Stimulated activated CD8-positive, alpha-beta memory T cell treated with anti-CD3 and anti-CD28 coated beads, Interleukin-4, amount 100 ng/mL, for 24 hours (primary cell): ENCODE measurements around the gene NPM3.
A peak's percentile ranks its signal among the peaks of the same experiment; 100 is the strongest.
"Not testable (repeated sequence)": the region's sequence is repeated elsewhere in the genome, so short reads cannot be mapped to it uniquely, and the experiment has no call there.

Source experiments
- DNase-seq: peaks from one replicate; pipeline ENCODE4 v3.0.0-alpha.2; 2020; ENCODE audit warnings: low read depth

Gene NPM3

DNA sequence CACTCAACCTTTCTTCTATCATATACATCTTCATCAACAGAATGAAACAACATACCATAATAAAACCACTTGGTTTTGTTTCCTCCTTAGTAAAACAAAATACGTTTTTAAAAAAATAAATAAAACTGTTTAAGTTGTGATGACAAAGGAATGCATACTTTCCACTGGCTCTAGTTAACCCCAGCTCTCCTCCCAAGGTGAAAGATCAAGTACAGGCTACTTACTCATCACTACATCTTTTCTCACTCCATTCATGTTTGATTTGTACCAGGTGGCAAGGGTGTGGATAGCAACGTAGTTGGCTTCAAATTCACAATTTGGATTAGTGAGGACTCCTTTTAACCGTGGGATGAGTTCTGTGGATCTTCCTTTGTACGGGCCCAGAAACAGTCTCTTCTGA lies 20.3 kb upstream of the NPM3 start:
- DNase-seq, result no peak

DNA sequence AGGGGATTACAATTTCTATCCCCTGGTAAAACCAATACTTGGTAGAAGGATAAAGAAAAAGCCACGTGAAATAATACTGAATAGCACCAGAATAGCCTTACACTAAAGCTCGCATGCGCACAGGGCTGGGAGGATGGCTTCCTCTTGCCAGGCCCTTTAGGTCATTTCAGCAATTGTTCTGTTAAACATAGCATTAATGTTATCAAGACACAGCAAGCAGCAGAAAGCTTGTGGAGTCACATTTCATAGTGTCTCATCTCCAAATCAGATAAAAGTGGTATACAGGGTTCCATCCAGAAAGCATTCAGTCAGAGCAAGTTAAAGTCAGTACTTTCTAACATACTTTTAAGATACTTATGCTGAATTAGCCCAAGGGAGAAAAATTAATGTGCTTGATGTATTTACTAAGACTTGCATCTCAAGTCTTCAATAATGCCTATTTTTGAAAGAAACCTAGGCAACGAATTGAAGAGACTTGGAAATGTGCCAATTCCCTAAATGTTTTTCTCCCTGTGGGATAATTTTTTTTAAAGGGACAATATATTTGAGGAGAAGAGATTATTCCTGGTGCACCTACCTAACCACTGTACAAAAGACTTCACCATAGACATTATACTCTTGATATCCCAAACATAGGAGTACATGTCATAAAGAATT lies 14.3 kb upstream of the NPM3 start:
- no peak for DNase-seq

- DNase-seq, result no peak
These were observed 10.3 kb upstream of the NPM3 start for GRCh38 chr10:101793526-101793925.

DNA sequence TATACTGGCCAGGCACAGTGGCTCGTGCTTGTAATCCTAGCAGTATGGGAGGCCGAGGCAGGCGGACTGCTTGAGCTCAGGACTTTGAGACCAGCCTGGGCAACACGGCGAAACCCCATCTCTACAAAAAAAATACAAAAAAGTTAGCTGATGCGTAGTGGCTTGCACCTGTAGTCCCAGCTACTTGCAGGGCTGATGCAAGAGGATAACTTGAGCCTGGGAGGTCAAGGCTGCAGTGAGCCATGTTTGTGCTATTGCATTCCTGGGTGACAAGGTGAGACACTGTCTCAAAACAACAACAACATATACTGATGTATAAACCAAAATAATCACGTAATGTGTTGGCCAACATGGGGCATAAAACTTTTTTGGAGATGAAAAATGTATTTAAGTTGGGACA lies 6.4 kb upstream of the NPM3 start:
- DNase-seq, result no peak

DNA sequence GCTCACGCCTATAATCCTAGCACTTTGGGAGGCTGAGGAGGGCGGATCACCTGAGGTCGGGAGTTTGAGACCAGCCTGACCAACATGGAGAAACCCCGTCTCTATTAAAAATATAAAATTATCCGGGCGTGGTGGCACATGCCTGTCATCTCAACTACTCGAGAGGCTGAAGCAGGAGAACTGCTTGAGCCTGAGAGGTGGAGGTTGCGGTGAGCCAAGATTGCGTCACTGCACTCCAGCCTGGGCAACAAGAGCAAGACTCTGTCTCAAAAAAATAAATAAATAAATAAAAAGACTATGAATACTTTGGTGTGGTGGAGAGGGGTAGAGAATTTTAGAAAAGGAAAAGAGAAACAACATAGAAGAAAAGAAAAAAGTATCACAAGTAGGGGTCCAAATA lies 6.0 kb upstream of the NPM3 start:
- not testable (repeated sequence) for DNase-seq

DNA sequence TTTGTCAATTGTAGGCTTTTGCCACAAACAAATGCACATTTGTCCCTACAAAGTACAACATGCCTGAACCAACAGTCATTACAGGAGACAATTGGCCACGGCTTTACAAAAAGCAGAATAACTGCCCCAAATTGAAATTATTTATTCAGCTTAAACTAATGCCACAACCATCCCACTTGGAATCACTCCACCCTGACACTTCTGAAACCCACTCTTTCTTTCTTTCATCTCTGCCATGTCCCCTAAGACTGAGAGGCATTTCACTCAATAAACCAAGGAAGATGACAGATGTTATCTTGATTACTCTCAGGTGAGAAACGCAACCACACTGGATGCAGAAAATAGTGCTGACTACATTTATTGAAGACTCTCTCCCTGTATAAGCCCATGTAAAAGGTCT lies 2.6 kb upstream of the NPM3 start:
- no peak for DNase-seq

- no peak for DNase-seq
These were observed 1.3 kb upstream of the NPM3 start for GRCh38 chr10:101784558-101784957.

- DNase-seq, result no peak
These were observed 481 bp upstream of the NPM3 start for GRCh38 chr10:101783736-101784118.

GRCh38 chr10:101781984-101782810 lies 1.0 kb downstream of the NPM3 start:
- DNase-seq, result no peak

DNA sequence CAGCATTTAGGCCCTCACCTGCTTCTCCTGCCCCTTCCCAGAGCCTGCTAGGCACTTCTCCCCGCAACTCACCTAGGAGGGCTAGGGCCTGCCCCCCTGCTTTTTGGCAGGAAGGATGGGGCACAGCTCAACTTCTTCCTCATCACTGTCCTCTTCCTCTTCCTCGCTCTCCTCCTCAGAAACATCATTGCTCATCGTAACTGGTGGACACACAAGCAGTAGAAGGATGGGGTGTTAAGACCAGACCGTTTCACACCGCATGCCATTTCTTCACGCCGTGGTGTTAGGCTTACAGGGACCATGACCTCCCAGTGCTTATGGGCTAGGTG lies 1.6 kb downstream of the NPM3 start:
- no peak for DNase-seq

DNA sequence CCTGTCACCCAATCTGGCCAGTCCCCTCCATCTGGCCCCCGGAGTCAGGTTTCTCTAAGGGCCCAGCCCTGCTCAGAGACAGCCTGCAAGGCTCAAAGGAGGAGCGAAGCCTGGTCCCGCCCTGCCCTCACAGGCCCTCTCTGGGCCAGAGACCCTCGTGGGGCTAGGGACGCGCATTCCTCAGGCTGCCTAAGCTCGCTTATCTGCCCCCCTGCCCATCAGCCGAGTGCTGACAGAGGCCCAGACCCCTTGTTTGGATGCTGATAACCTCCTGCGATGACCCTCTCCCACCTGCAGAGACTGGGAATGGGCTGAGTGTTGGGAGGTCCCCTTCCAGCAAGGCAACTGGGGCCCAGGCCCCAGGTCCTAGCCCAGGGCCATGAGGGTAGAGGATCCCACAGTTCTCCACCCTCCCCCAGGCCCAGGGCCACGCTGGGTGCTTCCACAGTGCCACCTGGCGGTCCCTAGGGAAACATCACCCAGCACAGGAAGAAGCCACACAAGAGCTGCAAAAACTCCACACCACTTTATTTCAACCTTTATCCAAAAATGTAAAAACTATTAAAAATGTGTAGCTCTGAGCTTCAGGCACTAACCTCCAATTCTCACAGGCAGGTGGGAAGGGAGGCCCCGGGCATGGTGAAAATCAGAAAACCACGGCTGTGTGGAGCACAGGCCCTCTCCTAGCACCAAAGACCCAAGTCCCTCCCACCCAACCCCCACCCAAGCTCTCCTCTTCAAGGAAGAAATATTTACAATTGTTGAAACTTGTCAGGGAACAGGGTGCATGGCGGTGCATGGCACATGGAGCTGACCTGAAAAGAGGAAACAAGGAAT lies 2.2 kb downstream of the NPM3 start:
- DNase-seq, result peak; percentile 52

- DNase-seq, result no peak
These were observed 2.9 kb downstream of the NPM3 start for GRCh38 chr10:101780187-101780817.

GRCh38 chr10:101779544-101780186 lies 3.6 kb downstream of the NPM3 start:
- DNase-seq, result peak; percentile 76

DNA sequence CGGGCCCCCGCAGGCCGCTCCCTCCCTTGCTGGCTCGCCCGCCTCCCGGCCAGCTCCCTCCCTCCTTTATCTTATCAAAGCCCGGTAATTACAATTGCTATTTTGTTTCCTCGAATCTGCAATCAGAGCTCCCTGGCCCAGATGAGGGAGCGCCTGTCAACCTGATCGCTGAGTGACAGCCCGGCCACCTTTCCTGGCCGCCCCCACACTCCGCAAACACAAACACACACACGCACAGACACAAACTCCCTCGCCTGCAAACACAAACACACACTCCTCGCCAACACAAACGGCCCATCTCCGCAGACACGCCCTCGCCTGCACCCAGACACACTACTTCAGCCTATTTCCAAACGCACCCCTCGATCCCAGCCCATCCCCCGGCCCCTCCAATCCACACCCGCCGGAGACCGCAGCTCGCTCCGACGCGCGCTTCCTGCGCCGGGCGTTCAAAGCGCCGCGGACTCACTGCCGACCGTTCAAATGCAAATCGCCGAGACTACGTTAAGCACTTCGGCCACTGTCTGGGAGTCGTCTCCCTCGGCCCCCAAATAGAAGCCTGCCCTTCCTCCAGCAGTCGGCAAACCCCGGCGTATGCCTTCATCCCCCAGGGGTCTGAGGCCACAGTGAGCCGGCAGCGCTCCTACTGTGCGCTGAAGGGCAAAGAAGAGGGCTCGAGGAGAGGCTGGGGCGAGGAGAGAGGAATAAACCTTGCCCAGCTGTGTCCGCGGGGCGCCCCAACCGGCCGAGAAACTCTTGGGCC lies 4.3 kb downstream of the NPM3 start:
- DNase-seq, result no peak

DNA sequence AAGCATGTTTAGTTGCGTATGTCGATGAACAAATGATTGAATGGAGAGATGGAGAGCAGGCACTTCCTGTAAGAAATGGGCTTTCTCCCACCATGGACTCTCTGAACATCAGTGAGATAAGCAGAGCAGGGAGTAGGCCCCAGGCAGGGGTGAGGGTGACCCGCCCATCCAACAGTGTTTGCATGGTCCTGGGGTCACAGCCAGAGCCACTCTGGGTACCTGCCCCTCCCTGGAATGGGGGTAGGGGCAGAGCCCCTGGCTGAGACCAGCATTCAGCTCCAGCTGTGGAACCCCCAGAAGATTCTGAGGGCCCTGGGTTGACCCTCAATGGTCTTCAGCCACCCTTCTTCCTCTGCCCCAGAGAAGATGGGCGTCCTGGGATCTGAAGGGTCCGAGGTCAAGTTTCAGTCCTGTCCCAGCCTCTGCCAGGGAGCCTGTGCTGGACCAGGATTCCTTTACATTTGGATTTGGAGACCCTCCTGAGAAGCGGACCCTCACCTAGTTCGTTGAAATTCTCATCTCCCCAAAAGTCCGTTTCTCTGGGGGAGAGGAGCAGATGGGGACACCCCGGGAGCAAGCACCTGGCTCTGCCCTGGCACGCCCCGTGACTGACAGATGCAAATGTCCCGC lies 5.0 kb downstream of the NPM3 start:
- DNase-seq, result no peak

- DNase-seq, result no peak
These were observed 5.6 kb downstream of the NPM3 start for GRCh38 chr10:101777619-101778145.

DNA sequence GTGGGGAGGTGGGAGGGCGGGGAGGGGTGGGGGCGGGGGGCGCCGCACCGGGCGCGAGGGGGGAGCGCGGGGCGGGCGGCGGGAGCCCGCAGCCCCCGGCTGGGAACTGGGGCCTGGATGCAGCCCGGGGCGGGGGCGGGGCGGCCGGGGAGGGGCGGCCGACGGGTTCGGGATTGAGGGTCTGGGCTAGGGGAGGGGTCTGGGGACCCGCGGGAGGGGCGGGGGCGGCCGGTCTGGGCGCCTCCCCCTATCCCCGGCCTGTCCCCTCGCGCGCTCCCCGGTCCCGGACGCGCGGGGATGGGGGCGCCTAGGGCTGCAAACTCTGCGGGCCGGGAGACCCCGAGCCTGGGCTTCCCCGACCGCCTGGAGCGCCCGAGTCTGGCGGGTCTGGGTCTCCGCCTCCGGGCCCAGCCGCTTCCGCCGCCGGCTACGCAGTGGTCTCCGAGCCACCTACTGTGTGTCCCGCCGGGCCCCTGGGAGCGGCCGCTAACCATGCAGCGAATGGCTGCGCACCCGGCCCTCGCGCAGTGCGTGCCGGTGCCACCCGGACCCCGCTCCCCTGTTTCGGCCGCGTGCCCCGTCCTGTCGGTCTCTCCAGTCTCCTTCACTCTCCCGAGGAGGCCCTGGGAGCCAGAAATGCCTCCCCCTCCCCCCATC lies 7.0 kb downstream of the NPM3 start:
- DNase-seq, result no peak

DNA sequence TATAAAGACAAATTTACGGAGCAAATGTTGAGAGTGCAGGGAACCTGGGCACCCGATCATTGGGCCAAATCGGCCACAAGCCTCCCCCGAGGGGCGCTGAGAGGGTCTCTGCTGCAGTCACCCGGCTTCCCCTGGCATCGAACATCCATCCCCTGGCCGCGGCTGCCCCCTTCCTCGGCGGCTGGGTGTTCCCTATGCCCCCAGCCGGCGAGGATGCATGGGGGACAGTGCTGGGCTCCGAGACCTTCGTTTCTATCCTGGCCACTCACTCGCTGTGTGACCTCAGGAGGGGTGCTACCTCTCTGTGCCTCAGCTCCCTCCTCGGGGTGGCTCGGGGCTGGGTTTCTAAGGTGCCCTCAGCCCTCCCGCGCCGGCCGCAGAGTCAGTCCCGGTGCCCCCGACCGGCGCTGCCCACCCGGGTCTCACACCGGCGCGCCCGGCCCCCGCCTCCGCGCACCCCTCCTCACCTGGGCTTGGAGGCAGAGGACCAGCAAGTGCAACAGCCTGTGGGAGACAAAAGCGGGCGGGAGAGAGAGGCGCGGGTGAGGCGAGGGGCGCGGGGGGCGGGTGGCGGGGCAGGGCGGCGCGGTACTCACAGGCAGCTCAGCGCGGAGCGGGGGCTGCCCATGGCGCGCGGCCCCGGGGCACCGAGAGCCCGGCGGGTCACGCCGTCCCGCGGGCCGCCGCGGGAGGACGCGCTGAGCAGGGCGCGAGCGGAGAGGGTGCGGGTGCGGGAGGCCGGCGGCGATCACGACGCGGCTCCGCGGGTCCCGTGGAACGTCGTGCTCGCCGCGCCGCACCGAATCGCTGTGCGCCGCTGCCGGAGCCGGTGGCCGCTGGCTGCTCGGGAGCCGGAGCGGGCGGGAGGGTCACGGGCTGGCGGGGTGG lies 7.7 kb downstream of the NPM3 start, which contains the start of gene FGF8:
Gene FGF8 (minus strand): TSS at position 842 of the 888 bp plus-strand sequence. CDS start 214 bp downstream, at position 628.
- no peak for DNase-seq
